ENCODE measurements around the gene ZNF407. TPM values are rescaled to one million over a fixed set of nuclear protein-coding genes. Genes with fewer than 3 reads are reported as not detected.
A peak's percentile ranks its signal among the peaks of the same experiment; 100 is the strongest.
"Not testable (repeated sequence)": the region's sequence is repeated elsewhere in the genome, so short reads cannot be mapped to it uniquely, and the experiment has no call there.

ZNF407 gene
- total and polyA plus RNA-seq, 10 donors = 2.0 to 41.0 (median 26.3) TPM

GRCh38 chr18:75090336-75090735, 492.7 kb downstream of the ZNF407 start:
- Histone ChIP-seq H3K27ac (no peak overlapping the region), H3K4me3 (no peak overlapping the region), H3K4me1 (no peaks in the 10 kb centered on the region), H3K9me3 (peaks cover 0 to 5% (median under 1%) of the 10 kb centered on the region in 8 donors), H3K27me3 (replicated peaks in 1 of 7) (no peaks in the 10 kb centered on the region), H3K36me3 (no peaks in the 10 kb centered on the region)
- 91 to 97% (median 92%) methylated on average over 22 of the region's 22 CpGs for WGBS, 5 donors
- DNase-seq = no peak
- no peak for TF ChIP-seq POLR2A (IDR thresholded peaks at IDR 0.05)
- intact Hi-C loops (cut with DNase I; ENCODE audit: low total_unique reads) = no loop called here

GRCh38 chr18:75097491-75098225, 500.0 kb downstream of the ZNF407 start:
- H3K4me3 ChIP-seq = no peak overlapping the region
- 93 to 96% (median 93%) methylated on average over 6 of the region's 6 CpGs for WGBS, 5 donors
- TF ChIP-seq POLR2AphosphoS5 (IDR thresholded peaks at IDR 0.05) (no peak), CTCF (IDR thresholded peaks at IDR 0.05 in 8 of 11, conservative IDR thresholded peaks at IDR 0.05 in 3 of 11) (no peak), POLR2A (IDR thresholded peaks at IDR 0.05) (no peak)
- H3K27ac ChIP-seq = no peak overlapping the region
- no peaks in the 10 kb centered on the region for H3K27me3 ChIP-seq (replicated peaks in 1 of 7)
- peaks cover 0 to 34% (median 18%) of the 10 kb centered on the region in 8 donors for H3K9me3 ChIP-seq
- no peaks in the 10 kb centered on the region for H3K36me3 ChIP-seq
- no peaks in the 10 kb centered on the region for H3K4me1 ChIP-seq
- intact Hi-C loops (cut with DNase I; ENCODE audit: low total_unique reads) = no loop called here
- peak; percentile 17 for DNase-seq

GRCh38 chr18:75100832-75101630, 503.4 kb downstream of the ZNF407 start:
- WGBS, 5 donors = 75 to 91% (median 85%) methylated on average over 3 of the region's 3 CpGs
- DNase-seq = peak; percentile 32
- no peak for TF ChIP-seq POLR2A (IDR thresholded peaks at IDR 0.05)
- TF ChIP-seq POLR2AphosphoS5 (IDR thresholded peaks at IDR 0.05) = no peak
- no peak for TF ChIP-seq CTCF (IDR thresholded peaks at IDR 0.05 in 8 of 11, conservative IDR thresholded peaks at IDR 0.05 in 3 of 11)

GRCh38 chr18:75101916-75102315, 504.2 kb downstream of the ZNF407 start:
- H3K4me3 ChIP-seq = no peak overlapping the region
- DNase-seq = no peak
- H3K27me3 ChIP-seq (replicated peaks in 1 of 7) = no peaks in the 10 kb centered on the region
- no peak overlapping the region for H3K27ac ChIP-seq
- peaks cover 0 to 22% (median 8%) of the 10 kb centered on the region in 8 donors for H3K9me3 ChIP-seq
- 84 to 90% (median 85%) methylated on average over 3 of the region's 3 CpGs for WGBS, 5 donors
- H3K36me3 ChIP-seq = no peaks in the 10 kb centered on the region
- intact Hi-C loops (cut with DNase I; ENCODE audit: low total_unique reads) = no loop called here
- TF ChIP-seq POLR2AphosphoS5 (IDR thresholded peaks at IDR 0.05) = no peak
- TF ChIP-seq CTCF (IDR thresholded peaks at IDR 0.05 in 8 of 11, conservative IDR thresholded peaks at IDR 0.05 in 3 of 11) = no peak
- TF ChIP-seq POLR2A (IDR thresholded peaks at IDR 0.05) = no peak
- H3K4me1 ChIP-seq = no peaks in the 10 kb centered on the region

More at GRCh38 chr18:75100832-75101630, 503.4 kb downstream of the ZNF407 start:
- no peaks in the 10 kb centered on the region for H3K27me3 ChIP-seq (replicated peaks in 1 of 7)
- H3K4me3 ChIP-seq = no peak overlapping the region
- intact Hi-C loops (cut with DNase I; ENCODE audit: low total_unique reads) = no loop called here
- H3K27ac ChIP-seq = no peak overlapping the region
- H3K4me1 ChIP-seq = no peaks in the 10 kb centered on the region
- peaks cover 0 to 26% (median 10%) of the 10 kb centered on the region in 8 donors for H3K9me3 ChIP-seq
- no peaks in the 10 kb centered on the region for H3K36me3 ChIP-seq

- 70 to 86% (median 80%) methylated on average over 6 of the region's 6 CpGs for WGBS, 5 donors
- H3K4me3 ChIP-seq; intact Hi-C loops (cut with DNase I; ENCODE audit: low total_unique reads); H3K27me3 ChIP-seq (replicated peaks in 1 of 7); H3K4me1 ChIP-seq; H3K36me3 ChIP-seq; H3K27ac ChIP-seq: not testable (repeated sequence)
- peak; percentile 15 for DNase-seq
- H3K9me3 ChIP-seq = peaks cover 0 to 22% (median 8%) of the 10 kb centered on the region in 8 donors
Measured at GRCh38 chr18:75104029-75104428, 506.4 kb downstream of the ZNF407 start.
